Fibroblast of pulmonary artery (primary cell): Measurements from ENCODE around the gene KIF18A.
A peak's percentile ranks its signal among the peaks of the same experiment; 100 is the strongest.

Experiments used
- DNase-seq: peaks from one replicate; pipeline ENCODE4 v3.0.0-alpha.2; 2010; ENCODE audit warnings: low read depth
- H3K4me3 ChIP-seq: replicated peaks from 2 replicates; pipeline ENCODE4 v1.5.1; 2011; ENCODE audit warnings: low read depth, mild to moderate bottlenecking, control low read depth, low read length, moderate library complexity
- CTCF ChIP-seq: IDR thresholded peaks from 2 replicates; pipeline ENCODE4 v1.5.1; 2011; ENCODE audit warnings: mild to moderate bottlenecking, control low read depth, low read length, inconsistent platforms; ENCODE audit errors: missing control alignments

Gene KIF18A

GRCh38 chr11:28048812-28049211 lies 59.1 kb downstream of the KIF18A start:
- H3K4me3 ChIP-seq: no peak overlapping the region
- no peak for TF ChIP-seq CTCF
- no peak for DNase-seq

- no peak overlapping the region for H3K4me3 ChIP-seq
- TF ChIP-seq CTCF: no peak
- no peak for DNase-seq
Measured at GRCh38 chr11:28043930-28044709, 63.8 kb downstream of the KIF18A start.

GRCh38 chr11:28040384-28040783 lies 67.6 kb downstream of the KIF18A start:
- H3K4me3 ChIP-seq: no peak overlapping the region
- no peak for TF ChIP-seq CTCF
- no peak for DNase-seq

GRCh38 chr11:28038775-28039174 lies 69.2 kb downstream of the KIF18A start:
- H3K4me3 ChIP-seq: no peak overlapping the region
- no peak for DNase-seq
- TF ChIP-seq CTCF: no peak

- H3K4me3 ChIP-seq: no peak overlapping the region
- DNase-seq: no peak
- TF ChIP-seq CTCF: no peak
Measured at GRCh38 chr11:28026634-28027290, 81.2 kb downstream of the KIF18A start.

GRCh38 chr11:28017816-28018215 lies 90.1 kb downstream of the KIF18A start:
- H3K4me3 ChIP-seq: no peak overlapping the region
- no peak for TF ChIP-seq CTCF
- DNase-seq: peak; percentile 16
